Stimulated activated CD8-positive, alpha-beta memory T cell treated with anti-CD3 and anti-CD28 coated beads, Interleukin-7, amount 100 ng/mL, for 1 hour (primary cell): ENCODE measurements around the gene ATG14.
"Not testable (repeated sequence)": the region's sequence is repeated elsewhere in the genome, so short reads cannot be mapped to it uniquely, and the experiment has no call there.

Source experiments
- DNase-seq, 2 donors: peaks; one replicate each; pipeline ENCODE4 v3.0.0-alpha.2; 2020; ENCODE audit warnings: low read depth in 2 of 2

ATG14 gene, protein sequence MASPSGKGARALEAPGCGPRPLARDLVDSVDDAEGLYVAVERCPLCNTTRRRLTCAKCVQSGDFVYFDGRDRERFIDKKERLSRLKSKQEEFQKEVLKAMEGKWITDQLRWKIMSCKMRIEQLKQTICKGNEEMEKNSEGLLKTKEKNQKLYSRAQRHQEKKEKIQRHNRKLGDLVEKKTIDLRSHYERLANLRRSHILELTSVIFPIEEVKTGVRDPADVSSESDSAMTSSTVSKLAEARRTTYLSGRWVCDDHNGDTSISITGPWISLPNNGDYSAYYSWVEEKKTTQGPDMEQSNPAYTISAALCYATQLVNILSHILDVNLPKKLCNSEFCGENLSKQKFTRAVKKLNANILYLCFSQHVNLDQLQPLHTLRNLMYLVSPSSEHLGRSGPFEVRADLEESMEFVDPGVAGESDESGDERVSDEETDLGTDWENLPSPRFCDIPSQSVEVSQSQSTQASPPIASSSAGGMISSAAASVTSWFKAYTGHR

DNA sequence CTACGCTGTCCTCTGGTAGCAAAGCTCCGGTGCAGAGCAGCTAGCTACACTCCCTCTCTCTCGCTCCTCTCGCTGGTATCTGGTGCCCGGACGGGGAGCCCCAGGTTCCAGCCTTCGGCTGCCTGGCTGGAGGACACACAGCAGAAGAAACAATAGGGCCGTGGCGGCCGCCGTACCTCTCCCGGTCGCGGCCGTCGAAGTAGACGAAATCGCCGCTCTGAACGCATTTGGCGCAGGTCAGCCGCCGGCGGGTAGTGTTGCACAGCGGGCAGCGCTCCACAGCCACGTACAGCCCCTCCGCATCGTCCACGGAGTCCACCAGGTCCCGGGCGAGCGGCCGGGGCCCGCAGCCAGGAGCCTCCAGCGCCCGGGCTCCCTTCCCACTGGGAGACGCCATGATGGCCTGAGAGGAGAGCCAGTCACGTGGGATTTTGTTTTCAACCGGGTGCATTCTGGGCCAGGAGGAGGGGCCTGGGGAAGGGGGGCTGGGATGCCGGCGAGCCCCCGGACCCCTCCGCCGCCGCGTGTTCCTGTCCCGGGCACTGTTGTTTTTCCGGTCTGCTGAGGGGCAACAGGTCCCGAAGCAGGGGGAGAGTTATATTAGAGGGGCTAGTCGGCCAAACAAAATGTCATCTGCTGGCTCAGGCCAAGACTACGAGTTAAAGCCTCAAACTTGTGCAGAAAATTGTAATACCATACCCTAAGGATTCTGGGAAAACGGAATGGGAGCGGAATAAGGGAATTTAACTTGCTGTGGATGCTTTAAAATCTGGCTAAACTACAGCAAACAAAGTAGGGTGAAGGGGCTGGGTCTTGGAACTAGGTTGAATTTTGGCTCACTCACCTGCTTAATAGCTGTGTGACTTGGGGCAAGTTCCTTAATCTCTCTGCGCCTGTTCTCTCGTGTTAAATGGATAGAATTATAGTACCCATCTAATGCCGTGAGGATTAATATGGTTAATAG, at the start of gene ATG14:
TSS of gene ATG14 (minus strand) at position 405 of the 964 bp plus-strand sequence. CDS start at position 397, 8 bp downstream.
- DNase-seq, result peak; percentile 44

DNA sequence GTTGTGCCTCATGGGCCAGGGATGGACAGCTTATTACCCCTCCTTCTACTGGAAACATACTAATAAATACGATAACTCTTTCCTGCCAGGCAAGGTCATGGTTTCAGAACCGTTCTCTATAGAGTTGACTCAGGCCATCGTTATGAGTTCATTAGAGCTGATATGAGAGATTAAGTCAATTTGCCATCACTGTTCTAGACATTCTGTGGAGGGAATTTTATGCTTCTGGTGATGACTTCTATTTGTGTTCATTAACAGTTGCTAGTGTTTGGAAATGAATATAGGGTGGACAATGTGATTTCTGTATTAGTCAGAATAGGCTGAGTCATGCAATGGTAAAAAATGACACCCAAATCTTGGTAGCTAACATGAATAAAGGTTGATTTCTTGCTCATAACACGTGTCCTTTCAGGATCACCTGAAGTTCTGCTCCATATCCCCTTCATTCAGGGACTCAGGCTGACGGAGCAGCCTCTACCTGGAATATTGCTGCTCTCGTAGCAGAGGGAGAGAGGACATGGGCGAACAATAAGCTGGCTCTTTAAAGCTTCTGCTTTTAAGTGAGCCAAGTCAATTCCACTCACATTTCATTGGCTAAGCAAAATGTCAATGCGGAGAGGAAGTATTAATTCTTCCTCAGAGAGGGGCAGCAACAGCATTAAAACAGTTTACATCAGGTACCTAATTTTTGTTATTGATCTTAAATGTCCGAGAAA, 47.3 kb upstream of the ATG14 start:
- no peak for DNase-seq

DNA sequence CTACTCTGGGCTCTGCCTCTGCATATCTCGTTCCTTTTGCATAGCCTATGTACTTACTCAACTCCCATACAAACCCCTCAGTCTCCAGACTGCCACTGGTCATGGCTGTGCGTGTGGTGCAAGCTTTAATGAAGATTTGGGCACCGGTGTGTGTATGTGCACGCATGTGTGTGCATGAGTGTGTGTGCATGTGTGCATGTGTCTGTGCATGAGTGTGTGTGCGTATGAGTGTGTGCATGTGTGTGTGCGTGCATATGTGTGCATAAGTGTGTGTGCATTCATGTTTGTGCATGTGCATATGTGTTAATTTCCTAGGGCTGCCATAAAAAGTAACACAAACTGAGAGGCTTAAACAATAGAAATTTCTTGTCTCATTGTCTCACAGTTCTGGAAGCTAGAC, 45.9 kb upstream of the ATG14 start:
- no peak for DNase-seq

DNA sequence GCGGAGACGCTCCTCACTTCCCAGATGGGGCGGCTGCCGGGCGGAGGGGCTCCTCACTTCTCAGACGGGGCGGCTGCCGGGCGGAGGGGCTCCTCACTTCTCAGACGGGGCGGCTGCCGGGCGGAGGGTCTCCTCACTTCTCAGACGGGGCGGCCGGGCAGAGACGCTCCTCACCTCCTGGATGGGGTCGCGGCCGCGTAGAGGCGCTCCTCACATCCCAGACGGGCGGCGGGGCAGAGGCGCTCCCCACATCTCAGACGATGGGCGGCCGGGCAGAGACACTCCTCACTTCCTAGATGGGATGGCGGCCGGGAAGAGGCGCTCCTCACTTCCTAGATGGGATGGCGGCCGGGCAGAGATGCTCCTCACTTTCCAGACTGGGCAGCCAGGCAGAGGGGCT, 44.8 kb upstream of the ATG14 start:
- DNase-seq, result not testable (repeated sequence)

DNA sequence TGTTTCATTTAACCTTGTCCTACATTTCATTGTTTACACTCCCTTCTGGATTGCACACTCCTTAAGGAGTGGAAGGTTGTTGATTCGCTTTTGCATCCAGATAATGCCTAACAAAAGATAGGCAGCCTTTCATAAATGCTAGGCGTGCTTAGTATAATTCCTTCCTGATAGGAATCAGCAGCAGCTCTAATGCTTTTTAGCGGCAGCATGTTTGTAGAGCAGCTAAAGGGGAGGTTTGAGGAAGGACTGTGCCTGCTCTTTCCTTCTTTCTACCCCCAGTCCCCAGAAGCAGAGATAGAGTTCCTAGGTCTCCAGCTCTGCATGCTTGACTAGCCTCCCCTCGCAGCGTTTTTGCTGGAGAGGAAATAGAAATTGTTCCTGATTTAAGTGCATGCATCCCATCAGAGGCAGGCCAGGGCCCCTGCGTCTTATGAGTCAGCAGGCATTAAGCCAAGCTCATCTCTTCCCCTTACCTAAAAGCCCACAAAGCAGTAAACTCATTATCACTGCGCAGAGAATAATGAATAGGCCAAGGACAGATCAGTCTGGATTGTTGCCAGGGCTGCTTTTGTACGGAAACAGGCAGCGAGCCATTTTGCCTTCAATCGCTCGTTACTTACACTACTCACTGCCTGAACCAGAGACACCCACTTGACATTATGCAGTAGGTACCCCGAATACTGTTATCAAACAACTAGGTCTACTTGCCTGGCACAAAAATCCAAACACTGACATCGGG, 42.8 kb upstream of the ATG14 start:
- DNase-seq, result no peak

DNA sequence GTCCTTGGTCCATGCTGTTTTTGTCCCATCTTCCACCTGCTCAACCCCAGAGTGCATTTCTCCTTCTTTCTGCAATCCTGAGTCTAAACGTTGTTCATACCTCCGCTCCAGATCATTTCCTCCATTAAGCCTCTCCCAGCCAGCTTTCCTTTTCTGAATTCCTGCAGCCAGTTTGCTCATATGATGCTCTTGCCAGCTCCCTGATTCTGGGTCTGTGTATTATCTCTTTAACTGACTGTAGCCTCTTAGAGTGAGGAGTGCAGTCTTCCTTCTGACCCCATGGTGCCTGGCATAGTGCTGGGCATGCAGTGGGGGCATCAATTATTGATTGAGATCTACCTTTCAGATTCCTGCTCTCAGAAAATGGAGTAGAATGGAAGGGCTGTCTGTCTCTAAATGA, 40.3 kb upstream of the ATG14 start:
- DNase-seq, result no peak

DNA sequence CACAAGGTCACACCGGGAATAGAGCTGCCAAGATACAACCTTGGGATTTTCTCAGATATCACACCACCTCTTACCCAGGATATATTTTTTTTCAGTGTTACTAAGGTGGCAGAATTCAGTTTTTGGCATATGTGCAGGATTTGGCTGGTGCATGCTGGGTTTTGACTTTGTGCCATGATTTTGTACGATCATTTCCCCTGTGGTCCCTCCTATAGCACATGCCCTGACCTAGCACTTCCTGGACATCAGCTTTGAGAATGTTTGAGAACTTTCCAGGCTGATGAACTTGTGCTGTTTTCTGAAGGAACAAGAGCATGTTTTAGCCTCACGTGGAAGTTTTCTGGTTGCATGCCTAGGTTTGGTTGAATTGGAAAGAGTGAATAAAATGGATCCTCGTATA, 39.8 kb upstream of the ATG14 start:
- DNase-seq, result no peak

DNA sequence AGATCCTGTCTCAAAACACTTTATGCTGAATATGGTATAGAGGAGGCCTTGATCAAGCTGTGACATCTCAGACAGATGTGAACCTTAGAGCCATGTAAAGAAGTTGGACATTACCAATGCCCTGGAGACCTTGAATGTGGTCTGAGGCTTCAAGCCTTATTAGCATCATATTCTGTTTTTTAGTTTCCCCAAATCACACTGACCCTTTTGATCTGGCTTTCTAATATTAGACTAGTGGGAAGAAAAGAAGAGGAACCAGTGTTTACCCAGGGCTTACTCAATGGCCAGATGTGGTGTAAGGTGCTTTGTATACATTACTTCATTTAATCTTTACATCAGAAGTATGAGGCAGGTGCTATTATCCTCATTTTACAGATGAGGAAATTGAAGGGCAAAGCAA, 39.4 kb upstream of the ATG14 start:
- DNase-seq, result no peak

DNA sequence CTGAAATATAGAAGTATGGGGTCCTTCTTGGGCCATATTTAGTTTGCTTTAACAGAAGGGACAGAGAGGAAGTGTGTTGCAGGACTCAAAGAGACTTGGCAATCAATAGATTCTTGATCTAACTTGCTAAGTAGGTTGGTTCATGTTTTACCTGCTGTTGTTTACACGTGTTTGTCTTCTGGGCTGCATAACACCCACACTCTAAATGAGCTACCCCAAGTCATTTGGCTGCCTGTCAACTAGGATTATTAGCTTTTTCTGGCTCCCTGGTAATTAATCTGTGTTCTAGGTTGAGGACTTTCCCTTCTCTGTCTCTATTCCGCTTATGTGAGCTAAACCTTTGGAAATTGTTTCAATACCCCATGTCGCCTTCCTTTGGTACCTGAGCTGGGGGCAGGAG, 38.9 kb upstream of the ATG14 start:
- no peak for DNase-seq

DNA sequence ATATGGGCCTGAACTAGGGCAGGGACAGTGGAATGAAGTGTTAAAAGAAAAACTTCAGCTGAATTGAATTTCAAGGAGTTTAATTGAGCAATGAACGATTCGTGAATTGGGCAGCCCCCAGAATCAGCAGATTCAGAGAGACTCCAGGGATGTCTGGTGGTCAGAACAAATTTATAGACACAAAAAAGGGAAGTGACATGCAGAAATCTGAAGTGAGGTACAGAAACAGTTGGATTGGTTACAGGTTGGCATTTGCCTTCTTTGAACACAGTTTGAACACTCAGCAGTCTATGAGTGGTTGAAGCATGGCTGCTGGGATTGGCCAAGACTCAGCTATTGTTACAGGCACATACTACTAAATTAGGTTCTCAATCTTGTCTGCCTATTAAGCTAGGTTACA, 38.5 kb upstream of the ATG14 start:
- no peak for DNase-seq

DNA sequence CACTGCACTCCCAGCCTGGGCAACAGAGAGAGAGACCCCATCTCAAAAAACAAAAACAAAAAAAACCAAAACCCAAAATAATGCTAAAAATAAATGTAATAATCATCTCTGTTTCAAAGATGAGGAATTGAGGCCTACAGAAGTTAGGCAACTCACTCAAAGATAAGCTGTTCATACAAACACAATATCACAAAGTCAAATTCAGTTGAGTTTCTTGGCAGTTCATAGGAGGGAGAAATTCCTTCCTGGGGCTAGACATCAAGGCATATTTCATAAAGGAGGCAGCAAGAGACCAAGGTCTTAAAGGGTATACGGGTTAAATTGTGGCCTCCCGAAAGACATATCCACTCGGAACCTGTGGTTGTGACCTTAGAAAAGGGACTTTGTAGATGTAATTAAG, 37.5 kb upstream of the ATG14 start:
- DNase-seq, result no peak

DNA sequence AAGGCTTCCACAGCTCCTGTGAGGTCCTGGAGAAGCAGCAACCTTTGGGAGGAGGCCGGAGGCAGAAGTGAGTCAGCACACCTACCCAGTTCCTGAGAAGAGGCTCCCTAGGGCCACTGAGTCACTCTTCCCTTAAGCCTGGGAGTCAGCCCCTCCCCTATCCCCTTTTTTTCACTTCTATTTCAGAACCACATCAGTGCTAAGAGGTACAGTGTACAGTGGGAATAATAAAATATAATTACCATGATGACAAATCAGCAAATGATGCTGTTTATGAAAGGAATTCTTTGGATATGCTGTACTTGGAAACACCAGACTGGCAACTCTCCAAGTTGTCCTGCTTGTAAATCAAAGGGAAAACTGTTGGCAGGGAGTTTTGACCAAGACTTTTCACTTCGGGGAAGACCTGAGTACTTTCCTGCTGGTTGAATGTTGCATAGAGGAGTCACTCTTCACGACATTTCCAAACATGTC, 36.5 kb upstream of the ATG14 start:
- no peak for DNase-seq

DNA sequence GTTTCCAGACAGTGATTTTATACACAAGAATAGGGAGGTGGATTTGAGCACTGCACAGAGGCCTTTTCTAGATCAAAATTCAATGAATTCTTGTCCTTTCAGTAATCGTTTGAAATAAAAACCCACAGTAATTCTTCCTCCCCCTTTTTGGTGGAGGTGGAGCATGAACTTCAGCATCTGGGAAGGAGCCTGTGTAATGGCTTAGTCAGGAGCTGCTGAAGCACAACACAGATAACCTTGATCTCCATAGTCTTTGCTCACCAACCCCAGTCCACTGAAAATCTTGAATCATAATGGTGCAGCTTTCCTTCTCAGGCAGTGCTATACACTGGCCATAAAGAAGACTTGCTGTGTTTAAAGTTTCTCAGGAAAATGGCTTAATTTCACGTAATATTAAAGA, 35.2 kb upstream of the ATG14 start:
- DNase-seq, result no peak

DNA sequence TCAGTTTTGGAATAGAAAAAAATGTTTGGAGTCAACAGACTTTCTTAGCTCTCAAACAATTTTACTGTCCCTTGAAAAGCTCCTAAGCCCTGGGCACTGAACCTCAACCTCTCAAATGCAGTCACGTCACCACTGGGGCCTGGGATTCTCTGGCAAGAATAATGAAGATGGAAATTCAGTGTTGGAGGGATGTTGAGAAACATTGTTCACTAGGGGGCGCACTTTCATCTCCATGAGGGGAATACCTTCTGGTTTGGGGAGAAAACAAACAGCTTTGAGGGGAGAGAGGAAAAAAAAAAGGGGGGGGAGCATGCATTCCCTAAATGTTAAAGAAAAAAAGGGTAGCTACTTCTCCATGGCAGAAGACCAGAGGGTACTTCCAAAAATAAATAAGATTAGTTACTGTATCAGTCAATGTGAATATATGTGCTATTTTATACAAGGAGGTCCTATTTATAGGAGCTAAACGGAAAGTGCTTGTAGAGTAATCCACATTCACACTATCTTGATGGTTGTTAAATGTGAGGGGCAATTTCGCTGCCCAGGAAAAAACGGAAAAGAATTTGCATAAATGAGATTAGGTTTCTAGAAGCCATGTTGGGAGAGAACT, 34.6 kb upstream of the ATG14 start:
- DNase-seq, result peak in 1 of 2 donors; percentile 20

DNA sequence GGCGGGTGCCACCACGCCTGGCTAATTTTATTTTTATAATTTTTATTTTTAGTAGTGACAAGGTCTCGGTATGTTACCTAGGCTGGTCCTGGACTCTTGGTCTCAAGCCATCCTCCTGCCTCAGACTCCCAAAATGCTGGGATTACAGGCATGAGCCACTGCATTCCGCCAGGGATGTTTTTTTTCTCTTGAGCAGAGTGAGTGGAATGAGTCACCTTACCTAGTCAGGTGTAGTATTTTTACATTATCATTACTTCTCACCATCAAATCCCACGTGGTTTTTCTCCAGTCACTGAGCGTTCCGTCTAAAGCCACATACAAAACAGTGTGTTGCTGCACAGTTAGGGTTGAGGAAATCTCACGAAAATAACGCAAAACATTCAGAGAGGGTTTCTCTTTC, 29.7 kb upstream of the ATG14 start:
- DNase-seq, result no peak

DNA sequence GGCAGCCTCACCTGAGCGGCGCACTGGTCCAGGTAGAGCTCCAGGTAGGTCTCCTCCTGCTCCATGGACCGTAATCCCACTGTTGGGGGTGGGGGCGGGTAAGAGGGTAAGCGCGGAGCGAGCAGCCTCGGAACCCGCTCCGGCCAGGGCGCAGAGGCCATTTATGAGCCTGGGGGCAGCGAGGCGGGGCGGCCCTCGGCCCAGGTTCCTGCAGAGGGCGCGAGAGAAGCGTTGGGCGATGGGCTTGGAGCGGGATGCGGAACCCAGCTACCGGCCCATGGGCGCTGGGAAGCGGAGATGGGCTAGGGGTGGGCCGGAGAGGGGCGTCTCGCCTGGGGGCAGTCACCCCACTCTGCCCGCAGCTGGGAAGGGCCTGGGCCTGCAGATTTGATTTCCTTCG, 28.8 kb upstream of the ATG14 start, which contains the start of gene TBPL2:
TSS of gene TBPL2 (minus strand) at position 232 of the 400 bp plus-strand sequence. CDS start at position 65, 167 bp downstream.
- DNase-seq, result no peak

DNA sequence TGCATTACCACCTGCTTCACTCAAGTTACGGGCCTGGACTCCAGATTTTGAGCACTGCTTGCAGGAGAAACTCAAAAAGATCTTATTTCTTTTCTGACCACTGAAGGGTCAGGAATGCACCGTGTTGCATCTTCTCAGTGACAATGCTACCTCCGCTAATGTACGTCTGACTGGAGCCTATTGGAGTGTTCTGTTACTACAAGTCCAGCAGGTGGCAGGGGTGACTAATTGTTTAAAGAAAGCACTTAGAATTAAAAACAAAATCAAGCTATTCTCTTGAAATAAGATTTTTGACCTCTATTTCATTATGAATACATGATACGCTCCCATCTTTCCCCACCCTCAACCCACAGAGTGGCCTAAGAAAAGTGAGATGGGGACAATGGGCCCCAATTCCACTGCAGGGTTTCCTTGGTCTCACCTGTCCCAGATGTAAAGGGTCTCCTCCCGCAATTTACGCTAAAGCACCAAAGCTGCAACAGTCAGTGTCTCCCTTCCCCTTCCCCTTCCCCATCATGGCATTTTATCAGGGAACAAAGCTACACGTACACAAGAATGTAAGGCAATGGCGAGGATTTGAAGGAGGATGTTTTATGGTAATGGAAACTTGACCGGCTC, 26.5 kb upstream of the ATG14 start:
- no peak for DNase-seq

DNA sequence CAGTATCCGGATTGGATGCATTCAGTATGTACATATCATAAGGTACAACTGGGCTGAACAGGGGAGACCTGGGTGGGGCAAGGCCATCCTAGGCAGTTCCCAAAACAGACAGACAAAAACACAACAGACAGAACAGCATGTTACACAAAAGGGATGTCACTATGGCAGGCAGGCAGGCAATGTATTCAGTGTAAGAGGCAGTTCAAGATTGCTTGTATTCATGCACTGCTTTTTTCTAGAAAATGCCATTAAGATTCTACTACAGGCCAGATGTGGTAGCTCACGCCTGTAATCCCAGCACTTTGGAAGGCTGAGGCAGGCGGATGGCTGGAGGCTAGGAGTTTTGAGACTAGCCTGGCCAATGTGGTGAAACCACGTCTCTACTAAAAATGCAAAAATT, 25.3 kb upstream of the ATG14 start:
- no peak for DNase-seq

DNA sequence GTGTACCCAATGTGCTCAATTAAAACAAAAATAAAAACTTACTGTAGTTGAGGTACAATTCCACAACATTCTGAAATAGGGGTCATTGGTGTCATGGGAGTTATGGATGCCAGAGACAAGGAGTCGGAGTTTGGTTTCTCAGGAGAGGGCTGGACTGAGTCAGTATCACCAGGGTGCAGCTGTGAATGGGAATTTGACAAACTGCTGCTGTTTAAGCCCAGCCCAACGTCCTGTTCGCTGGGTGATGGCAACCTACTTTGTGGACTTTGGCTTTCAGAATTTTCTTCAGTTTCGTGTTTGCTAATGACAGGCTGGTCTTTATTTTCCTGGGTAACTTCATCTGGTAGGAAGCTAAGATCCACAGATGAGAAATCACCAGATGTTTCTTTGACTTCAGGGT, 24.9 kb upstream of the ATG14 start:
- no peak for DNase-seq

DNA sequence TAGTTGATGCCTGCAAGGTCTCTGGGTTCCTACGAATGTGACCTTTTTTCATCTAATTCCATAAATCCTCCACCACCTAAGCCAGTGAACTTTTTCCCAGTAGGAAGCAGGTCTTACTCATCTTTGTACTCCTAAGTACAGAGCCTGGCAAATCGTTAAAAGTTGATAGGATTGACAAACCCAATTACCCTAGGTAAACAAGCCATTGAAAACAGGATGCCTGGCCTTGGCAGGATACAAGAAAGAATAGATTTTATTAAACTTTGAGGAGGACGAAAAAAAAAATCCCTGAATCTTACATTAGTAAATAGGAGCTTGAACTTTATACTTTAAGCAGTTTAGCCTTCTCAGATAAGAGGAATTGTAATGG, 23.2 kb upstream of the ATG14 start:
- no peak for DNase-seq
